IMR-90 (cell line): Measurements from ENCODE around the gene TBCA. TPM values are rescaled to one million over a fixed set of nuclear protein-coding genes. Genes with fewer than 3 reads are reported as not detected.

Experiments used
- ATAC-seq: fragments of 200-7000 bp; cut with Tn5 transposase; 2 replicates; pipeline ENCODE4 v1.9.1; 2020; ENCODE audit warnings: low read depth, mild to moderate bottlenecking, moderate library complexity
- BruUV-seq: library from RNA; stranded (reverse); fragments of 400-500 nt; replicated peaks from 2 replicates; lab custom pipeline; 2021; lab: Mats Ljungman, UMichigan
- CTCF ChIA-PET: fragments of 300-600 bp; formaldehyde crosslinking; extraction: SDS; loops from one replicate; lab custom pipeline; 2021; ENCODE audit warnings: antibody characterized with exemption; lab: Yijun Ruan, JAX
- POLR2A ChIA-PET: fragments of 300-600 bp; sonication (Branson Sonifier 250); formaldehyde crosslinking; loops from one replicate; lab custom pipeline; 2022; ENCODE audit warnings: antibody characterized with exemption; ENCODE audit not compliant: unreplicated experiment; lab: Charles Lee
- DNase-seq: peaks from one replicate; pipeline ENCODE4 v3.0.0; 2013
- H2AFZ ChIP-seq: replicated peaks from 2 replicates; pipeline ENCODE3; 2013; ENCODE audit warnings: low read length, mild to moderate bottlenecking; ENCODE audit not compliant: poor library complexity
- H2AK5ac ChIP-seq: 2 replicates; pipeline ENCODE4 v1.6.1; 2013; ENCODE audit warnings: low read depth, low read length, inconsistent platforms
- H2AK9ac ChIP-seq: replicated peaks from 2 replicates; pipeline ENCODE3; 2013; ENCODE audit warnings: mild to moderate bottlenecking, low read depth, low read length, moderate library complexity; ENCODE audit not compliant: poor library complexity
- H2BK120ac ChIP-seq: 2 replicates; pipeline ENCODE4 v1.6.1; 2013; ENCODE audit warnings: low read depth, low read length, inconsistent platforms
- H2BK15ac ChIP-seq: 3 replicates; pipeline ENCODE4 v1.6.1; 2013; ENCODE audit warnings: low read depth, low read length, inconsistent platforms
- H2BK20ac ChIP-seq: 2 replicates; pipeline ENCODE4 v1.6.1; 2013; ENCODE audit warnings: low read depth, mild to moderate bottlenecking, inconsistent platforms, low read length, moderate library complexity
- H2BK5ac ChIP-seq: 2 replicates; pipeline ENCODE4 v1.6.1; 2013; ENCODE audit warnings: mild to moderate bottlenecking, low read depth, low read length, inconsistent platforms; ENCODE audit not compliant: poor library complexity, severe bottlenecking
- H3K14ac ChIP-seq: replicated peaks from 2 replicates; pipeline ENCODE4 v1.6.1; 2013; ENCODE audit warnings: low read depth, low read length, inconsistent platforms
- H3K18ac ChIP-seq: 2 replicates; pipeline ENCODE4 v1.6.1; 2013; ENCODE audit warnings: low read depth, low read length, control low read depth
- H3K23ac ChIP-seq: 2 replicates; pipeline ENCODE4 v1.6.1; 2013; ENCODE audit warnings: low read depth, low read length, inconsistent platforms
- H3K27ac ChIP-seq: 2 replicates; pipeline ENCODE4 v1.5.1; 2013; ENCODE audit warnings: mild to moderate bottlenecking, control low read depth, low read length; ENCODE audit not compliant: insufficient read depth
- H3K27me3 ChIP-seq: 2 replicates; pipeline ENCODE4 v1.6.1; 2013; ENCODE audit warnings: low read length; ENCODE audit not compliant: control insufficient read depth, insufficient read depth
- H3K36me3 ChIP-seq: 2 replicates; pipeline ENCODE4 v1.6.1; 2013; ENCODE audit warnings: low read length, mixed read lengths; ENCODE audit not compliant: control insufficient read depth, insufficient read depth
- H3K4ac ChIP-seq: 2 replicates; pipeline ENCODE4 v1.6.1; 2013; ENCODE audit warnings: low read depth, low read length, inconsistent platforms
- H3K4me1 ChIP-seq: 2 replicates; pipeline ENCODE4 v1.6.1; 2013; ENCODE audit warnings: low read length, mixed read lengths; ENCODE audit not compliant: control insufficient read depth, insufficient read depth
- H3K4me2 ChIP-seq: 2 replicates; pipeline ENCODE4 v1.6.1; 2013; ENCODE audit warnings: low read depth, mild to moderate bottlenecking, control low read depth, low read length, moderate library complexity
- H3K4me3 ChIP-seq: 2 replicates; pipeline ENCODE4 v1.5.1; 2013; ENCODE audit warnings: low read depth, mild to moderate bottlenecking, control low read depth, low read length, moderate library complexity; ENCODE audit not compliant: insufficient read depth
- H3K56ac ChIP-seq: 2 replicates; pipeline ENCODE4 v1.6.1; 2013; ENCODE audit warnings: low read length, inconsistent platforms; ENCODE audit not compliant: insufficient read depth; ENCODE audit errors: extremely low read depth
- H3K79me1 ChIP-seq, 2 experiments: 2 replicates each; pipeline ENCODE4 v1.6.1; 2013; ENCODE audit warnings: low read length in 2 of 2, inconsistent platforms in 1 of 2, low read depth in 1 of 2
- H3K9ac ChIP-seq: 2 replicates; pipeline ENCODE4 v1.6.1; 2013; ENCODE audit warnings: low read depth, low read length, control low read depth
- H3K9me1 ChIP-seq: 2 replicates; pipeline ENCODE4 v1.6.1; 2013; ENCODE audit warnings: low read length, inconsistent platforms; ENCODE audit not compliant: insufficient read depth
- H3K9me3 ChIP-seq: 2 replicates; pipeline ENCODE4 v1.6.1; 2013; ENCODE audit warnings: low read length; ENCODE audit not compliant: control insufficient read depth, insufficient read depth
- H4K20me1 ChIP-seq: 2 replicates; pipeline ENCODE4 v1.6.1; 2013; ENCODE audit warnings: low read length, inconsistent platforms; ENCODE audit not compliant: insufficient read depth
- H4K5ac ChIP-seq: 2 replicates; pipeline ENCODE4 v1.6.1; 2013; ENCODE audit warnings: mild to moderate bottlenecking, low read depth, low read length, control low read depth
- H4K8ac ChIP-seq, 2 experiments: 2 replicates each; pipeline ENCODE4 v1.6.1; 2013; ENCODE audit warnings: low read depth in 2 of 2, low read length in 2 of 2, control low read depth in 1 of 2, inconsistent platforms in 1 of 2
- H4K91ac ChIP-seq: 2 replicates; pipeline ENCODE4 v1.6.1; 2013; ENCODE audit warnings: low read depth, low read length, inconsistent platforms; ENCODE audit not compliant: insufficient read depth
- BHLHE40 ChIP-seq: fragments of 150-350 bp; IDR thresholded peaks from 2 replicates; pipeline ENCODE4 v1.6.1; 2016; ENCODE audit warnings: mild to moderate bottlenecking, low read depth, low read length
- CEBPB ChIP-seq: IDR thresholded peaks from 2 replicates; pipeline ENCODE4 v1.6.1; 2012; ENCODE audit warnings: low read depth, low read length, improper control_type of control experiment
- CTCF ChIP-seq: conservative IDR thresholded peaks from 2 replicates; pipeline ENCODE4 v1.5.1; 2012; ENCODE audit warnings: mild to moderate bottlenecking, low read depth, low read length, improper control_type of control experiment
- ELK1 ChIP-seq: fragments of 150-350 bp; IDR thresholded peaks from 2 replicates; pipeline ENCODE4 v1.6.1; 2016; ENCODE audit warnings: low read depth, mild to moderate bottlenecking, low read length, moderate library complexity, borderline replicate concordance
- FOS ChIP-seq: fragments of 150-350 bp; IDR thresholded peaks from 2 replicates; pipeline ENCODE4 v1.6.1; 2016; ENCODE audit warnings: low read depth, low read length
- MXI1 ChIP-seq: IDR thresholded peaks from 2 replicates; pipeline ENCODE4 v1.6.1; 2012; ENCODE audit warnings: low read depth, mild to moderate bottlenecking, low read length, moderate library complexity, borderline replicate concordance
- RAD21 ChIP-seq: IDR thresholded peaks from 2 replicates; pipeline ENCODE4 v1.6.1; 2012; ENCODE audit warnings: low read length, improper control_type of control experiment
- RCOR1 ChIP-seq: IDR thresholded peaks from 2 replicates; pipeline ENCODE4 v1.6.1; 2012; ENCODE audit warnings: mild to moderate bottlenecking, low read length, improper control_type of control experiment; ENCODE audit not compliant: insufficient replicate concordance
- USF2 ChIP-seq: fragments of 150-350 bp; IDR thresholded peaks from 2 replicates; pipeline ENCODE4 v1.6.1; 2017; ENCODE audit warnings: mild to moderate bottlenecking, antibody characterized with exemption, low read length, low read depth
- WGBS, 2 experiments: methylation state at CpG; one replicate each; pipeline versions ENCODE4 v1.1.5 to v1.1.7; 2013; ENCODE audit warnings: missing lambda C conversion rate in 2 of 2; ENCODE audit not compliant: insufficient read length in 1 of 2; ENCODE audit errors: extremely low coverage in 2 of 2; 5-methylcytosine and 5-hydroxymethylcytosine counted together
- dilution Hi-C: fragments of 300-500 bp; cut with HindIII; formaldehyde crosslinking; loops from one replicate; pipeline ENCODE4 v1.14.3; 2018; ENCODE audit warnings: low sequenced_read_pairs; ENCODE audit not compliant: unreplicated experiment
- in situ Hi-C: fragments of 300-500 bp; cut with MboI; formaldehyde crosslinking; loops from 3 replicates; pipeline ENCODE4 v1.14.3; 2019; ENCODE audit warnings: low sequenced_read_pairs, inconsistent platforms, mixed read lengths
- intact Hi-C: fragments of 100-400 bp; cut with micrococcal nuclease; formaldehyde crosslinking; loops from 2 replicates; pipeline ENCODE4 v1.10.0; 2022
- polyA plus RNA-seq, 3 experiments: library from polyadenylated mRNA; depleted of rRNA; stranded (reverse); fragments of >200 nt; gene quantifications; 2 replicates each; pipeline ENCODE4 v1.2.3, GENCODE V29; 2012; ENCODE audit warnings: low replicate concordance in 1 of 3
- total RNA-seq: library from RNA; depleted of rRNA; stranded (reverse); fragments of >200 nt; gene quantifications from 2 replicates; pipeline ENCODE4 v1.2.3, GENCODE V29; 2012

Gene TBCA
- total and polyA plus RNA-seq, 2 of the 4 experiments (the other 2 are of a cell fraction) = 6.1 to 137 TPM

- no peaks in the 10 kb centered on the region for H4K20me1 ChIP-seq
- ATAC-seq (no peak), DNase-seq (no peak)
- no peaks in the 10 kb centered on the region for H3K4me1 ChIP-seq
- no peak overlapping the region for H2BK20ac ChIP-seq
- intact Hi-C loops (no loop called here), in situ Hi-C loops (no loop called here), dilution Hi-C loops (no loop called here)
- H3K18ac ChIP-seq = no peak overlapping the region
- no peaks in the 10 kb centered on the region for H3K9me3 ChIP-seq
- no peak overlapping the region for H3K9ac ChIP-seq
- no peak overlapping the region for H3K14ac ChIP-seq
- H2AFZ ChIP-seq = no peak overlapping the region
- no peak overlapping the region for H2BK5ac ChIP-seq
- H2BK120ac ChIP-seq = no peak overlapping the region
- H3K4me2 ChIP-seq = no peak overlapping the region
- H2AK5ac ChIP-seq = no peak overlapping the region
- no peak overlapping the region for H3K4ac ChIP-seq
- no peaks in the 10 kb centered on the region for H3K79me1 ChIP-seq
- BruUV-seq = no TSS peak
- H3K27me3 ChIP-seq = peaks cover 19% of the 10 kb centered on the region
- H3K36me3 ChIP-seq = no peaks in the 10 kb centered on the region
- no peak overlapping the region for H4K8ac ChIP-seq
- no peak overlapping the region for H3K27ac ChIP-seq
- POLR2A ChIA-PET = no interaction called here
- TF ChIP-seq RAD21 (no peak), CEBPB (no peak), ELK1 (no peak), USF2 (no peak), FOS (no peak), MXI1 (no peak), BHLHE40 (no peak), CTCF (no peak), RCOR1 (no peak)
- no peak overlapping the region for H4K91ac ChIP-seq
- H4K5ac ChIP-seq = no peak overlapping the region
- WGBS, 2 experiments = no CpG with 5 or more reads among the region's 2 CpGs
- H3K9me1 ChIP-seq = no peaks in the 10 kb centered on the region
- H3K23ac ChIP-seq = no peak overlapping the region
- H3K56ac ChIP-seq = no peak overlapping the region
- no peak overlapping the region for H2AK9ac ChIP-seq
- CTCF ChIA-PET = no interaction called here
- no peak overlapping the region for H2BK15ac ChIP-seq
- no peak overlapping the region for H3K4me3 ChIP-seq
These were observed 48.8 kb upstream of the TBCA start for GRCh38 chr5:77824981-77825380.
